ENCODE data around the gene TMEM178A.

GRCh38 chr2:39730276-39730675 is 64.6 kb downstream of the TMEM178A start:
- TF ChIP-seq POLR2A (IDR thresholded peaks at IDR 0.05) = no peak
- no peak for TF ChIP-seq CTCF (IDR thresholded peaks at IDR 0.05)
